Natural killer cell treated with Interleukin-12 subunit alpha and Interleukin-12 subunit beta and Interleukin-15 and Interleukin-18, amount 100 ng/mL, for 72 hours (primary cell): Measurements from ENCODE around the gene ELP6. TPM values are rescaled to one million over a fixed set of nuclear protein-coding genes. Genes with fewer than 3 reads are reported as not detected.
A peak's percentile ranks its signal among the peaks of the same experiment; 100 is the strongest.
"Not testable (repeated sequence)": the region's sequence is repeated elsewhere in the genome, so short reads cannot be mapped to it uniquely, and the experiment has no call there.

ENCODE experiments used
- ATAC-seq, 2 donors: fragments of 150-1000 bp; cut with Tn5 transposase in 1 of 2; sonication (Bioruptor Pico), chemical (Tn5 transposase) in 1 of 2; 2 replicates each; pipeline ENCODE4 v1.10.0; 2021
- DNase-seq: peaks from one replicate; pipeline ENCODE4 v3.0.0; 2022; ENCODE audit warnings: low spot score
- H3K27ac Mint-ChIP-seq, 2 donors: 1 replicate in 1 of 2; 2 replicates in 1 of 2; pipeline ENCODE4 v1.8.0; 2022; ENCODE audit warnings: mixed read lengths in 2 of 2, mild to moderate bottlenecking in 1 of 2, moderate library complexity in 1 of 2
- H3K27me3 Mint-ChIP-seq, 2 donors: 1 replicate in 1 of 2; 2 replicates in 1 of 2; pipeline ENCODE4 v1.8.0; 2022; ENCODE audit warnings: mixed read lengths in 2 of 2
- H3K36me3 Mint-ChIP-seq: one replicate; pipeline ENCODE4 v1.8.0; 2022; ENCODE audit warnings: mixed read lengths
- H3K4me1 Mint-ChIP-seq, 2 donors: 1 replicate in 1 of 2; 2 replicates in 1 of 2; pipeline ENCODE4 v1.8.0; 2022; ENCODE audit warnings: low read depth in 2 of 2, mixed read lengths in 2 of 2, mild to moderate bottlenecking in 1 of 2
- H3K4me3 Mint-ChIP-seq: one replicate; pipeline ENCODE4 v1.8.0; 2022; ENCODE audit warnings: mixed read lengths
- H3K9me3 Mint-ChIP-seq: 2 replicates; pipeline ENCODE4 v1.8.0; 2022; ENCODE audit warnings: mixed read lengths
- total RNA-seq, 2 donors: library from RNA; stranded (reverse); gene quantifications; one replicate each; pipeline ENCODE4 v1.2.3, GENCODE V29; 2022

ELP6 gene
- total RNA-seq, 2 donors from 2014 or later: 44.5 to 75.0 TPM

DNA sequence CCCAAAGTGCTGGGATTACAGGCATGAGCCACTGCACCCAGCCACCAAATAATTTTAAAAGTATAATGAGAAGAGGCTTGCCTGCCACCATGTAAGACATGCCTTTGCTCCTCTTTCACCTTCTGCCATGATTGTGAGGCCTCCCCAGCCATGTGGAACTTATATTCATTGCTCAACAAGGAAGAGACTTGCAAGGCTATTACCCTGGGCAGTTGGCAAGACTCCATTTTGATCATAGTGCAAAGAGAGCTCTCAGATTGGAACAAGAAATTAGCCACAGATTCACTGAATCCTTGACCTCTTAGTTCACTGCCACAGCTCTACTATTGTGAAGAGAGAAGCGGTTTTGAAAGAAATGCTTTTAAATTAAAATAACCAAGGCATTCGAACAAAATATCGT lies 43.9 kb downstream of the ELP6 start:
- Mint-ChIP-seq H3K36me3 (peaks cover 10% of the 10 kb centered on the region), H3K4me1 (peaks cover 22 to 23% of the 10 kb centered on the region in 2 donors), H3K9me3 (peaks cover 4% of the 10 kb centered on the region), H3K4me3 (no peak overlapping the region), H3K27me3 (no peaks in the 10 kb centered on the region), H3K27ac (no peak overlapping the region)
- DNase-seq (no peak), ATAC-seq (no peak)

DNA sequence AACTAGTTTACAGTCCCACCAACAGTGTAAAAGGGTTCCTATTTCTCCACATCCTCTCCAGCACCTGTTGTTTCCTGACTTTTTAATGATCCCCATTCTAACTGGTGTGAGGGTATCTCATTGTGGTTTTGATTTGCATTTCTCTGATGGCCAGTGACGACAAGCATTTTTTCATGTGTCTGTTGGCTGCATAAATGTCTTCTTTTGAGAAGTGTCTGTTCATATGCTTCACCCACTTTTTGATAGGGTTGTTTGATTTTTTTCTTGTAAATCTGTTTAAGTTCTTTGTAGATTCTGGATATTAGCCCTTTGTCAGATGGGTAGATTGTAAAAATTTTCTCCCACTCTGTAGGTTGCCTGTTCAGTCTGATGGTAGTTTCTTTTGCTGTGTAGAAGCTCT lies 45.2 kb downstream of the ELP6 start:
- H3K27ac Mint-ChIP-seq, ATAC-seq, H3K27me3 Mint-ChIP-seq, DNase-seq, H3K9me3 Mint-ChIP-seq, H3K4me3 Mint-ChIP-seq: not testable (repeated sequence)
- Mint-ChIP-seq H3K36me3 (peaks cover 10% of the 10 kb centered on the region), H3K4me1 (peaks cover 15 to 17% of the 10 kb centered on the region in 2 donors)

DNA sequence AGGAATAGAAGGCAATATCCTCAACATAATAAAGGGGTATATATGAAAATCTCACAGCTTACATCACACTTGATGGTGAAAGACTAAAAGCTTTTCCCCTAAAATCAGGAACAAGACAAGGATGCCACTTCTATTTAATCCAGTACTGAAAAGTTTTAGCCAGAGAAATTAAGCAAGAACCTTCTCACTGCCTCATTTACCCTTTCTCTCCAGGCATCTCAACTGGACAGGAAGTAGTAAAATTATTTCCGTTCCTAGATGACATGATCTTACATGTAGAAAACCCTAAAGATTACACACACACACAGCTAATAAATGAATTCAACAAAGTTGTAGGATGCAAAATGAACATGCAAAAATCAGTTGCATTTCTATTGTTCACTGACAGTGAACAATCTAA lies 48.9 kb downstream of the ELP6 start:
- peaks cover 19 to 21% of the 10 kb centered on the region in 2 donors for H3K4me1 Mint-ChIP-seq
- no peak for DNase-seq
- no peak overlapping the region for H3K4me3 Mint-ChIP-seq
- H3K9me3 Mint-ChIP-seq: peaks cover 4% of the 10 kb centered on the region
- no peaks in the 10 kb centered on the region for H3K27me3 Mint-ChIP-seq
- no peak for ATAC-seq
- peak overlapping the region in 1 of 2 donors; percentile 45 for H3K27ac Mint-ChIP-seq
- H3K36me3 Mint-ChIP-seq: peaks cover 11% of the 10 kb centered on the region

DNA sequence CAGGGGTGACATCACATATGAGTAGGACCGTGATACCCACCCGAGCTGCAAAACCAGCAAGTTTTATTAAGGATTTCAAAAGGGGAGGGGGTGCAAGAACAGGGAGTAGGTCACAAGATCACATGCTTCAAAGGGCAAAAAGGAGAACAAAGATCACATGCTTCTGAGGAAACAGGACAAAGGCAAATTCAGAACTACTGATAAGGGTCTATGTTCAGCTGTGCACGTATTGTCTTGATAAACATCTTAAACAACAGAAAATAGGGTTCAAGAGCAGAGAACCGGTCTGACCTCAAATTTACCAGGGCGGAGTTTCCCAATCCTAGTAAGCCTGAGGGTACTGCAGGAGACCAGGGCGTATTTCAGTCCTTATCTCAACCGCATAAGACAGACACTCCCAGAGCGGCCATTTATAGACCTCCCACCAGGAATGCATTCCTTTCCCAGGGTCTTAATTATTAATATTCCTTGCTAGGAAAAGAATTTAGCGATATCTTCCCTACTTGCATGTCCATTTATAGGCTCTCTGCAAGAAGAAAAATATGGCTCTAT lies 53.9 kb downstream of the ELP6 start:
- H3K4me1 Mint-ChIP-seq: peaks cover 15 to 19% of the 10 kb centered on the region in 2 donors
- not testable (repeated sequence) for DNase-seq, H3K27me3 Mint-ChIP-seq, ATAC-seq, H3K9me3 Mint-ChIP-seq, H3K4me3 Mint-ChIP-seq, H3K36me3 Mint-ChIP-seq, H3K27ac Mint-ChIP-seq

DNA sequence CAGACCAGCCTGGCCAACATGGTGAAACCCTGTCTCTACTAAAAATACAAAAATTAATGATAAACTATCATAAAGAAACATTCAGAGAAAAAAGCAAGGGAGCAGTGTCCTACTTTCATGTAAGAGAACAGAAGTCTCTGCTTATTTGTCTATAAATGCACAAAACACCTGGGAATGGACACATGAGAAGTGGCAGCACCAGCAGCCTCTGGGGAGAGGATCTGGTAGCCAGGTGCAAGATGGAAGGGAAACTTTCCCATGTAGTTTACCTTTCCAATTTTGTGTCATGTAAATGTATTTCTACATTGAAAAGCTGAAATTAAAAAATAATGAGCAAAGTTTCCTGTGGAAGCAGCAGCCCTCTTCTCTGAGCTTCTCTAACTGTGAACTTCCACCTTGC lies 56.5 kb downstream of the ELP6 start:
- Mint-ChIP-seq H3K4me1 (peaks cover 15 to 19% of the 10 kb centered on the region in 2 donors), H3K9me3 (peaks cover 5% of the 10 kb centered on the region), H3K4me3 (no peak overlapping the region), H3K36me3 (peaks cover 7% of the 10 kb centered on the region), H3K27ac (no peak overlapping the region), H3K27me3 (no peaks in the 10 kb centered on the region)
- DNase-seq (no peak), ATAC-seq (no peak)

DNA sequence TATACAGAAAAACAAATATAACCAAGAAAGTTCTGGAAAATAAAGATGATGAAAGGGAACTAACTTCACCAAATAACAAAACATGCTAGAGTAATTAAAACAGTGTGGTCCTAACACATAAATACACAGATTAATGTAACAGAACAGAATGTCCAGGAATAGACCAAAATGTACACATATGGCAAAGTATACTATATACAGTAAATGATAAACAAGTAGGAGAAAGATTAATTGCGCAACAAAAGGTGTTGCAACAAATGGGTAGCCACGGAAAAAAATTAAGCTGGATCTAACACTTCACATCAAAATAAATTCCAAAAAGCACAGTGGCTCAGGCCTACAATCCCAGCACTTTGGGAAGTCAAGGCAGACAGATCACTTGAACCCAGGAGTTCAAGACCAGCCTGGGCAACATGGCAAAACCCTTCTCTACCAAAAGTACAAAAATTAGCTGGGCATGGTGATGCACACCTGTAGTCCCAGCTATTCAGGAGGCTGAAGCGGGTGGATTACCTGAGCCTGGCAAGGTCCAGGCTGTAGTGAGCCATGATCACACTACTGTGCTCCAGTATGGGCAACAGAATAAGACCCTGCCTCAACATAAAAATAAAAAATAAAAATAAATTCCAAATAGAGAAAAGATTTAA lies 57.6 kb downstream of the ELP6 start:
- ATAC-seq (no peak), DNase-seq (no peak)
- peaks cover 5% of the 10 kb centered on the region for H3K9me3 Mint-ChIP-seq
- H3K27me3 Mint-ChIP-seq: no peaks in the 10 kb centered on the region
- H3K27ac Mint-ChIP-seq: no peak overlapping the region
- H3K36me3 Mint-ChIP-seq: peaks cover 7% of the 10 kb centered on the region
- H3K4me3 Mint-ChIP-seq: no peak overlapping the region
- peaks cover 20 to 23% of the 10 kb centered on the region in 2 donors for H3K4me1 Mint-ChIP-seq

DNA sequence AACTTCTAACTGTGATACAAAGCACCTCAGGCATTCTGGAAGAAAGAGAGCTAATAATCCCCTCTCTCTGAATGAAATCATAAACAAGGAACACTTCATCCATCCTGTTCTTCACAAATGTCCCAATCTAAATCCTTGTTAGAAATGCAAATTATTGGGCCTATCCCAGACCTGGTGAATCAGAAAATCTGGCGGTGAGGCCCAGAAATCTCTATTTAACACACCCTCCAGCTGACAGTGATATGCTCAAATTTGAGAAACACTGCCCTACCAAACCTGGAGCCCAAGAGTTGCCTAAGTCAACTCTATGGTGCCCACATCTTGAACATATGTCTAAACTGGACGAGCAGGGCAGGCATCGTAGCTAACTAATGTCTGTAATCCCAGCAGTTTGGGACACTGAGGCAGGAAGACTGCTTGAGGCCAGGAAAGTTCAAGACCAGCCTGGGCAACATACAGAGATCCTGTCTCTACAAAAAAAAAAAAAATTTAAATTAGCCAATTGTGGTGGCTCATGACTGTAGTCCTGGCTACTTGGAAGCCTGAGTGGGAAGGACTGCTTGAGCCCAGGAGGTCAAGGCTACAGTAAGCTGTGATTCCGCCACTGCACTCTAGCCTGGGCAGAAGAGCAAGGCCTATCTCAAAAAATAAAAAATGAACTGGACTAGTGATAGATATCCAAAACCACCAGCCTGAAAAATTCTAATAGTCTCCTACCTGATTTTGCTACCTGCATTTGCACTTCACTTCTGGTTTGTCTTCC lies 60.9 kb downstream of the ELP6 start:
- no peak for ATAC-seq
- peaks cover 20 to 23% of the 10 kb centered on the region in 2 donors for H3K4me1 Mint-ChIP-seq

More for the DNA sequence above, 60.9 kb downstream of the ELP6 start:
- no peaks in the 10 kb centered on the region for H3K9me3 Mint-ChIP-seq
- H3K36me3 Mint-ChIP-seq: peaks cover 4% of the 10 kb centered on the region
- no peaks in the 10 kb centered on the region for H3K27me3 Mint-ChIP-seq
- no peak for DNase-seq
- no peak overlapping the region for H3K4me3 Mint-ChIP-seq
- no peak overlapping the region for H3K27ac Mint-ChIP-seq

Other genes starting within 250 kb of the ELP6 start
- 1 to 10 TPM; 3.2 to 8.2 TPM for gene KIF9, start 230.9 kb downstream of the ELP6 start, total RNA-seq
- 10 to 100 TPM; 38.9 to 65.3 TPM for gene KLHL18, start 230.8 kb downstream of the ELP6 start, total RNA-seq
- 10 to 100 TPM; 30.5 to 45.3 TPM for gene PTPN23, start 132.7 kb downstream of the ELP6 start, total RNA-seq
- gene SCAP, start 37.8 kb downstream of the ELP6 start, total RNA-seq: 100 to 1,000 TPM in 1 of 2 donors, 10 to 100 TPM in 1; 51.1 to 111 TPM
- gene CSPG5, start 65.2 kb upstream of the ELP6 start, total RNA-seq: under 1 TPM; 0.29 to 0.95 TPM